Heart right ventricle (tissue), 16 donors: ENCODE data around the gene AATF. TPM values are rescaled to one million over a fixed set of nuclear protein-coding genes. Genes with fewer than 3 reads are reported as not detected.

Experiments used
- ATAC-seq, 8 donors: fragments of 200-7000 bp; cut with Tn5 transposase; one replicate each; pipeline ENCODE4 v1.9.1; 2020; ENCODE audit warnings: mild to moderate bottlenecking in 8 of 8, moderate library complexity in 8 of 8, moderate number of reproducible peaks in 1 of 8
- DNase-seq, 2 donors: peaks; one replicate each; pipeline ENCODE4 v3.0.0-alpha.2; 2020
- H3K27ac ChIP-seq, 10 donors: fragments of 200-600 bp; sonication (generic) in 2 of 10; one replicate each; pipeline versions ENCODE4 v1.5.0 to v1.8.0; 2020 to 2022; ENCODE audit warnings: mild to moderate bottlenecking in 3 of 10
- H3K27me3 ChIP-seq, 7 donors: fragments of 200-600 bp; one replicate each; pipeline ENCODE4 v1.8.0; 2021 to 2022; ENCODE audit warnings: mild to moderate bottlenecking in 2 of 7
- H3K36me3 ChIP-seq, 9 donors: fragments of 200-600 bp; sonication (generic) in 1 of 9; one replicate each; pipeline versions ENCODE4 v1.5.0 to v1.8.0; 2020 to 2022; ENCODE audit warnings: mild to moderate bottlenecking in 2 of 9
- H3K4me1 ChIP-seq, 9 donors: fragments of 200-600 bp; sonication (generic) in 1 of 9; one replicate each; pipeline versions ENCODE4 v1.5.0 to v1.8.0; 2020 to 2022; ENCODE audit warnings: mild to moderate bottlenecking in 4 of 9
- H3K4me3 ChIP-seq, 10 donors: fragments of 200-600 bp; sonication (generic) in 2 of 10; one replicate each; pipeline versions ENCODE4 v1.5.0 to v1.8.0; 2020 to 2022; ENCODE audit warnings: mild to moderate bottlenecking in 7 of 10, moderate library complexity in 2 of 10
- H3K9me3 ChIP-seq, 11 donors: fragments of 200-600 bp in 10 of 11; sonication (generic) in 2 of 11; one replicate each; pipeline versions ENCODE4 v1.5.0 to v1.8.0; 2013 to 2022; ENCODE audit warnings: mild to moderate bottlenecking in 2 of 11, control low read depth in 1 of 11, moderate library complexity in 1 of 11
- WGBS, 2 donors: extraction: QIAGEN DNeasy Blood & Tissue Kit; methylation state at CpG; one replicate each; pipeline ENCODE4 v1.1.7; 2013; ENCODE audit warnings: inconsistent platforms in 1 of 2; 5-methylcytosine and 5-hydroxymethylcytosine counted together
- intact Hi-C, 10 donors: fragments of 100-400 bp; cut with DNase I; formaldehyde crosslinking; loops; one replicate each; pipeline versions ENCODE4 v1.11.1 to v1.14.2; 2022
- polyA plus RNA-seq, 2 donors: library from polyadenylated mRNA; stranded (reverse); fragments of 200-250 nt; gene quantifications; one replicate each; pipeline ENCODE4 v1.2.3, GENCODE V29; 2013
- total RNA-seq, 10 donors: library from RNA; stranded (reverse); fragmentation: NEBNext Ultra II Directional in 3 of 10; extraction: Animal tissue kit (Norgen Biotek cat#: 25700) in 3 of 10; gene quantifications; one replicate each; pipeline versions ENCODE4 v1.2.1 to v1.2.4, GENCODE V29; 2021 to 2023
- TF ChIP-seq, protein P1 (sequence below), 9 donors: fragments of 200-600 bp; sonication (generic) in 2 of 9; IDR thresholded peaks; one replicate each; pipeline versions ENCODE4 v1.5.0 to v1.8.0; 2021 to 2022; ENCODE audit warnings: antibody characterized with exemption in 9 of 9, mild to moderate bottlenecking in 5 of 9, moderate library complexity in 1 of 9
- donor health status: Arrhythmogenic right ventricular cardiomyopathy.
- donor health status: ischemic (EF 13 %, LVEDD 7.1; RV severe dilation, severe dysfunction).
- donor health status: healthy with polysubstance abuse.
- donor health status: DM: no; HTN: yes; CAD: no.
- donor health status: DM: no; HTN: no; CAD: no.
- donor health status: ischemic (EF 25% LVEDD 6.9; RV normal size, moderate dysfunction).
- donor health status: ischemic (EF 25% LVEDD 5.7; RV mildly dilated, moderate dysfunction).
- donor health status: healthy.
- donor health status: DM: yes; HTN: yes; CAD: no.
- donor health status: Ischemic cardiomyopathy.
- donor health status: ischemic (EF 35%, LVEDD 5.7; RV mildly dilated, moderate dysfunction).
- donor health status: nonischemic (EF 11% LVEDD 7.7; RV severe dilation, severe dysfunction).
- donor health status: DM: yes; HTN: yes; CAD: no.
- donor health status: PGD.
- donor health status: ischemic (EF 29% LVEDD 5.4; RV normal size, mild dysfunction).
- donor health status: nonischemic (EF 23%, LVEDD 6.1; RV moderate dilation, normal function).

AATF gene
- total and polyA plus RNA-seq, 12 donors, result 19.9 to 35.5 (median 26.0) TPM

DNA sequence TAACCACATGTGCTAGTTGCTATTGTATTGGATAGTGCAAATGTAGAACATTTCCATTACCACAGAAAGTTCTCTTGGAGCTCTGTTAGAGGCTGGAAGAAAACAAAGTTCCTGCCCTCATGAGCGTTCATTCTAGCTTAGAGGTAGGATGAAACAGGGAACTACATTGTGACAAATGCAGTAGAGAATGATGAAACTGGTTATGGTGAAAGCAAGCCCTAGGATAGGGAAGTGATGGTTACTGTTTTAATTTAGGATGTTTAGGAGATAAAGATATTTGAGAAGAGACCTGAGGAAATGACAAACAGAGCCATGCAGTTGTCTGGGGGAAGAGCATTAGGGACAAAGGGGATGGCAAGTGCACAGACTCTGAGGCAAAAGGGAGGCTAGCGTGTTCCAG lies 50.7 kb downstream of the AATF start:
- Histone ChIP-seq H3K27ac (no peak overlapping the region), H3K36me3 (peaks cover 0 to 58% (median 10%) of the 10 kb centered on the region in 9 donors), H3K27me3 (no peaks in the 10 kb centered on the region), H3K4me1 (no peaks in the 10 kb centered on the region), H3K4me3 (no peak overlapping the region), H3K9me3 (peaks cover 0 to 12% (median 0%) of the 10 kb centered on the region in 11 donors)
- ATAC-seq, result no peak
- WGBS, 2 donors, result 93 to 99% methylated on average over 2 of the region's 2 CpGs
- DNase-seq, result no peak
- intact Hi-C loops, result no loop called here
- TF ChIP-seq, protein P1, sequence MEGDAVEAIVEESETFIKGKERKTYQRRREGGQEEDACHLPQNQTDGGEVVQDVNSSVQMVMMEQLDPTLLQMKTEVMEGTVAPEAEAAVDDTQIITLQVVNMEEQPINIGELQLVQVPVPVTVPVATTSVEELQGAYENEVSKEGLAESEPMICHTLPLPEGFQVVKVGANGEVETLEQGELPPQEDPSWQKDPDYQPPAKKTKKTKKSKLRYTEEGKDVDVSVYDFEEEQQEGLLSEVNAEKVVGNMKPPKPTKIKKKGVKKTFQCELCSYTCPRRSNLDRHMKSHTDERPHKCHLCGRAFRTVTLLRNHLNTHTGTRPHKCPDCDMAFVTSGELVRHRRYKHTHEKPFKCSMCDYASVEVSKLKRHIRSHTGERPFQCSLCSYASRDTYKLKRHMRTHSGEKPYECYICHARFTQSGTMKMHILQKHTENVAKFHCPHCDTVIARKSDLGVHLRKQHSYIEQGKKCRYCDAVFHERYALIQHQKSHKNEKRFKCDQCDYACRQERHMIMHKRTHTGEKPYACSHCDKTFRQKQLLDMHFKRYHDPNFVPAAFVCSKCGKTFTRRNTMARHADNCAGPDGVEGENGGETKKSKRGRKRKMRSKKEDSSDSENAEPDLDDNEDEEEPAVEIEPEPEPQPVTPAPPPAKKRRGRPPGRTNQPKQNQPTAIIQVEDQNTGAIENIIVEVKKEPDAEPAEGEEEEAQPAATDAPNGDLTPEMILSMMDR (IDR thresholded peaks at IDR 0.05), result no peak

DNA sequence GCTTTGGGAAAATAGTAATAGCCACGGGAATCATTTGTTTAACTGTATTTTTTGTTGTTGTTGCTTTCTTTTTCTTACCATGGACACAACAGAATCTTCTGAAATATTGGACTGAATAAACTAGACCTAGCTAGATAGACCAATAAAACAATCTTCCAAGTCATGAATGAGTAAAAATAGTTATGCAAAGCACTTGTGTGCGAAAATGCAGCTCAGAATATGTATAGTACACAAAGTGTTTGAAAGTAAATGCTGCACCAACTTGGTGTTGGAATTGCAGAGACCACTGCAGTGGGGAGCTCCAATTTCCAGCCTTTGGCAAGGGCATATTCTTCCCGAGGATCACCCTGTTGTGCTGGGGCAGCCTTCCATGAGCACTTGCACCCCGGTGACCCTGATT lies 68.0 kb downstream of the AATF start:
- no peak for ATAC-seq
- Histone ChIP-seq H3K27me3 (no peaks in the 10 kb centered on the region), H3K27ac (no peak overlapping the region), H3K36me3 (peaks cover 0 to 34% (median 7%) of the 10 kb centered on the region in 9 donors), H3K9me3 (no peaks in the 10 kb centered on the region), H3K4me3 (no peak overlapping the region), H3K4me1 (peaks cover 0 to 6% (median 0%) of the 10 kb centered on the region in 9 donors)
- 75 to 83% methylated on average over 4 of the region's 4 CpGs for WGBS, 2 donors
- TF ChIP-seq, protein P1 (IDR thresholded peaks at IDR 0.05), result no peak
- no peak for DNase-seq
- intact Hi-C loops, result no loop called here

DNA sequence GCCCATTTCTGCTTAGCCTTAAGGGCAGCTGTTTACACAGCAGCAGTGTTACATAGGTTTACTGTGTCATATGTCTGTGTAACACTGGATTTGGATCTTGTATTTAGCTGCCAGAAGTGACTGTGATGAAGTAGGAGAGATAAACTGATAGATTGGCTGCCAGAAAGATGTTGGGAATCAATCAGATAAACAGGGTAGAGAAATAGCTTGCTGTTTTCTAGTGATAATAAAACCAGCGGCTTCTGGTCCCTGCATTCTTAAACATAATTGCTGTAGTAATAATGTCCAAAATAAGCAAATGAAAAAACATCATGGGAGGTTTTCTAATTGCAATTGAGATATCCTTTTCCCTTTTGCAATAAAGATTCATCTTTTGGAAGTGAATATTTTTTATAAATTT lies 68.7 kb downstream of the AATF start:
- no peak for DNase-seq
- H3K4me3 ChIP-seq, result no peak overlapping the region
- no peaks in the 10 kb centered on the region for H3K9me3 ChIP-seq
- H3K27me3 ChIP-seq, result no peaks in the 10 kb centered on the region
- no peak overlapping the region for H3K27ac ChIP-seq
- intact Hi-C loops, result no loop called here
- ATAC-seq, result no peak
- WGBS, 2 donors, result 71 to 80% methylated on average over 1 of the region's 1 CpG
- peaks cover 0 to 40% (median 7%) of the 10 kb centered on the region in 9 donors for H3K36me3 ChIP-seq
- H3K4me1 ChIP-seq, result peaks cover 0 to 6% (median 0%) of the 10 kb centered on the region in 9 donors
- TF ChIP-seq, protein P1 (IDR thresholded peaks at IDR 0.05), result no peak

DNA sequence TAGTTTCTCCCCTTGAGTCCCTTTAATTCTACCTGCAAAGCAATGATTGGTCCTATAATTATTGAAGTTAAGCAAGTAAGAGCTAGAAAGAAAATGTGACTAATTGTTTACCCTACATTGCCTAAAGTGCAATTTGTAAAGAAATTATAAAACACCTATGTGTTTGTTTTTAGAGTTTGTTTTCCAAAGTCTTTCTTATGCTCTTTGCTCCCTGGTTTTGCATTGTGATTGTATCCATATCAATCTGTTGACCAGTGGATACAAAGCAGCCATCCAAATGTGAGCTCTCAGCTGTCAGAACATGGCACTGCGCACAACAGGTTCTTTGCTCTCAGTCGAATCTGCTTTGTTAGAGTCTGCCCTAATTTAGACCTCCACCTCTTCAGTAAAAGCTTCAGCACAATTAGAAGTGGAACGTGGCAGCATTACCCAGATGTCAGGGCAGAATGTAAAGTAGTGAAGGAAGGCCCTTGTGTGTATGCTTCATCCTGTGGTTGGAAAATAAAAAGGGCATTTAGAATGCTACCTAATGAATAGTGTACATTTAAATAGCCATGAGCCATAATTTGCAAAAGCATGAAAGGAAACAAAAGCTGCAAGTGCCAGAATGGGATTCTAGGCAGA lies 70.5 kb downstream of the AATF start:
- TF ChIP-seq, protein P1 (IDR thresholded peaks at IDR 0.05), result no peak
- intact Hi-C loops, result no loop called here
- Histone ChIP-seq H3K4me1 (peaks cover 0 to 12% (median 0%) of the 10 kb centered on the region in 9 donors), H3K27me3 (no peaks in the 10 kb centered on the region), H3K27ac (no peak overlapping the region), H3K36me3 (peaks cover 0 to 57% (median 7%) of the 10 kb centered on the region in 9 donors), H3K4me3 (no peak overlapping the region), H3K9me3 (no peaks in the 10 kb centered on the region)
- DNase-seq (no peak), ATAC-seq (no peak)
- WGBS, 2 donors, result 90 to 94% methylated on average over 3 of the region's 3 CpGs
